Fibroblast of skin of abdomen (primary cell): ENCODE data around the gene ZNF143. TPM values are rescaled to one million over a fixed set of nuclear protein-coding genes. Genes with fewer than 3 reads are reported as not detected.
"Not testable (repeated sequence)": the region's sequence is repeated elsewhere in the genome, so short reads cannot be mapped to it uniquely, and the experiment has no call there.

Source experiments
- DNase-seq: peaks from one replicate; pipeline ENCODE4 v3.0.0-alpha.2; 2013
- polyA plus RNA-seq, 2 experiments: library from polyadenylated mRNA; unstranded; fragments of 120-200 nt; gene quantifications; one replicate each; pipeline ENCODE4 v1.2.1, GENCODE V29; 2013; ENCODE audit not compliant: insufficient read length in 2 of 2

The ZNF143 gene
- polyA plus RNA-seq (2013, experiment 1 of 2; ENCODE audit: insufficient read length): 13.6 TPM
- polyA plus RNA-seq (2013, experiment 2 of 2; ENCODE audit: insufficient read length): 13.4 TPM

- peak; percentile 100 for DNase-seq
Measured at GRCh38 chr11:9460322-9461062, at the start of gene ZNF143. TSS of gene ZNF143 (plus strand) at chr11:9461012. CDS start at chr11:9471309, 10,297 bp downstream.

- DNase-seq: no peak
Measured at GRCh38 chr11:9428706-9429105, 32.1 kb upstream of the ZNF143 start.

DNA sequence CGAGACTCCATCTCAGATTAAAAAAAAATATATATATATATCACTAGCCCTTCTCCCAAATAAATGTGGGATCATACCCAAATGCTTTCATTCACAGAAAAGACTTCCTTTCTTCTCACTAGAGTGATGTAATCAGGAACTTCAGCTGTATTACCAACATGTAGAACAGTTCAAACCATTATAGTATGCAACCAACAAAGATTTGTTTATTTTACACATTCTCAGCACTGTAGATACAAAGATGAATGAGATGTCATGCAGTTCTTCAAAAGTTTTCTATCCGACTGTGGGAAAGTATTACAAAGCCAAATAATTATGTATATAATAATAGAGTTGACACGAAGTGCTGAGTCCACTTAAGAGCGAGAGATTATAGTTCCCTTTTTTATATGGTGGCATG lies 22.2 kb upstream of the ZNF143 start:
- DNase-seq: no peak

DNA sequence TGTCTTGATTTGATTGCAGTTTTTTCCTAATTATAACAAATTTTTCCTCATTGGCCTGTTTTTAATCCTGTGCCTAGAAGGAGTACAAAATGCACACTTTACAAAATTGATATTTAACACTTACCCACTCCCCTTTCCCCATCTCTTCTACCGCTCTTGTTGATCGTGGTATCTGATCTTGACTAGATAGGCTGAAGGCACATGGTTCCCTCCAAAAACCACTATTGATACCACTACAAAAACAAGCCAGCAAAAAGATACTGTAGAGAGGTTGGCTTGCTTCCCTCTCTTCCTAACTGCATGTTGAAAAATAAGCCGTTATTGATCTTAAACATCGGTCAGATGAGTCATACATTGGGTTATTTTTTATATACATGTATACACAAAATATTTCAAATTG lies 14.6 kb upstream of the ZNF143 start:
- no peak for DNase-seq

DNA sequence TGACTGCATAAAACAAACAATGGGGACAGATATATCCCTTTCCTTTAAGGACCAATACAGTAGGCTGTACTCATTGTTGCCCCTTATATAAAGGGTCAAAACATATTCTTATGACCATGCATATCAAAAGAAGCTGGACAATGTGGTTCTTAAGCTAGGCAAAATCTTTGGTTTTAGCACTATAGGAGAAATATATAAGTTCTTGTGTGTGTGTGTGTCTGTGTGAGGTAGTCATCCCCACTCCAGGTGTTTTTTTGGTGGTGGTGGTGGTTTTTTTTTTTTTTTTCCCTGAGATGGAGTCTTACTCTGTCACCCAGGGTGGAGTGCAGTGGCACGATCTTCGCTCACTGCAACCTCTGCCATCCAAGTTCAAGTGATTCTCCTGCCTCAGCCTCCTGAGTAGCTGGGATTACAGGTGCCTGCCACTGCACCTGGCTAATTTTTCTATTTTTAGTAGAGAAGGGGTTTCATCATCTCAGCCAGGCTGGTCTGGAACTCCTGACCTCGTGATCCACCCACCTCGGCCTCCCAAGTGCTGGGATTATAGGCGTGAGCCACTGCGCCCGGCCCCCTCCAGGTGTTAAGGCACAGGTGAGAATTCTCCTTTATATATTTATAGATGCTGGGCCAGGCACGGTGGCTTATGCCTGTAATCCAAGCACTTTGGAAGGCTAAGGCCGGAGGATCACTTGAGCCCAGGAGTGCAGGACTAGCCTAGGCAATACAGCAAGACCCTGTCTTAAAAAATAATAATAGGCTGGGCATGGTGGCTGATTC lies 12.0 kb upstream of the ZNF143 start:
- DNase-seq: no peak

DNA sequence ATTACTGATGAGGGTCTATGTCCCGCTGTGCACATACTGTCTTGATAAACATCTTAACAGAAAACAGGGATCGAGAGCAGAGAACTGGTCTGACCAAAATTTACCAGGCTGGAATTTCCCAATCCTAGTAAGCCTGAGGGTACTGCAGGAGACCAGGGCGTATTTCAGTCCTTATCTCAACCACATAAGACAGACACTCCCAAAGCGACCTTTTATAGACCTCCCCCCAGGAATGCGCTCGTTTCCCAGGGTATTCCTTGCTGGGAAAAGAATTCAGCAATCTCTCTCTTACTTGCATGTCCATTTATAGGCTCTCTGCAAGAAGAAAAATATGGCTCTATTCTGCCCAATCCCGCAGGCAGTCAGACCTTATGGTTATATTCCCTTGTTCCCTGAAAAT lies 8.8 kb upstream of the ZNF143 start:
- not testable (repeated sequence) for DNase-seq

- DNase-seq: no peak
Measured at GRCh38 chr11:9455722-9456121, 5.1 kb upstream of the ZNF143 start.

- peak; percentile 79 for DNase-seq
Measured at GRCh38 chr11:9459667-9460321, 1.0 kb upstream of the ZNF143 start.

DNA sequence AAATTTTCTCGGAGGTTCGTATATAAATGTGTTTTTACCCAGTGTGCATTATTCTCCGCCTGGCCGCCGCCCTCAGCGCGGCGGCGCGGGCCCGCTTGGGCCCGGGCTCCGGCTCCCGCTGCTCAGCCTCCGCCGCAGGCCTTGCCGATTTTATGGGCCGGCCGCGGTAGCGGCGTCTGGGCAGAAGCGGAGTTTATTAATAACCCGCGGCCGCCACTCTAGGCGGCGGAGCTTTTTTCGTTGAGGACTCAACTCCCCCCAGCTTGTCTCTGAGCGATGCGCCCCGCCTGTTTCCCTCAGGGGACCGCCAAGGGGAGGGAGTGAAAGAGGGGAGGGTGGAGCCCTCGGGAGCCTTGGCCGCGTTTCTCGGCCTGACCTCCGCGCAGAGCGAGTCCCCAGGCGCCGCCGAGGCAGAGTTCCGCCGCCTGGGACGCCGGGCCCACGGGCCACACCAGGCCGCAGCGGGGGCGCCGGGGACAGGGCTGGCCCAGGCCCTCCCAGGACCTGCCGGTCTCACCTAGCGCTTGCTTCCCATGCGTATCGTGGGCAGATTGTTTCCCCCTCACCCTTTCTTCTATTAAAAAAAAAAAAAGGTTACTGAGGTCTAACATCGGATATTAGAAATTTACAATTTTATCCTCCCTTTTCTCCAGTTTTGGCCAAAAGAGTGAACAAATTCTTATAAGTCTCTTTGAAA lies 399 bp downstream of the ZNF143 start:
- DNase-seq: peak; percentile 94

GRCh38 chr11:9461760-9462134 lies 935 bp downstream of the ZNF143 start:
- DNase-seq: peak; percentile 22

DNA sequence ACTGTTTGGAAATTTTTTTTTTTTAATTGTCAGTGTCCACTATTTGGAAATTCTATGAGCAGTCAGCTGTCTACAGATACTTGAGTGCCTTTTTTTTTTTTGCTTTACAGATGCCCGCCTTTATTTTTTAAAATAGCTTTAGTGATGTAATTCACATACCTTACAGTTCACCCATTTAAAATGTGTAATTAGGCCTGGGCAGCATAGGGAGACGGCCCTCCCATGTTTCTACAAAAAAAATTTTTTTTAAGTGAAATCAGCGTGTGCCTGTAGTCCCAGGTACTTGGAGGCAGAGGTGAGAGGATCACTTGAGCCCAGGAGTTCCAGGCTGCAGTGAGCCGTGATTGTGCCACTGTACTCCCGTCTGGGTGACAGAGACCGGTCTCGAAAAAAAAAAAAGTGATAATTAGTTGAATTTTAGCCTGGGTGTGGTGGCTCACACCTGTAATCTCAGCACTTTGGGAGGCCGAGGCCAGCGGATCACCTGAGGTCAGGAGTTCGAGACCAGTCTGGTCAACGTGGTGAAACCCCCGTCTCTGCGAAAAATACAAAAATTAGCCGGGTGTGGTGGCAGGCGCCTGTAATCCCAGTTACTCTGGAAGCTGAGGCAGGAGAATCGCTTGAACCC lies 1.5 kb downstream of the ZNF143 start:
- DNase-seq: peak; percentile 33

DNA sequence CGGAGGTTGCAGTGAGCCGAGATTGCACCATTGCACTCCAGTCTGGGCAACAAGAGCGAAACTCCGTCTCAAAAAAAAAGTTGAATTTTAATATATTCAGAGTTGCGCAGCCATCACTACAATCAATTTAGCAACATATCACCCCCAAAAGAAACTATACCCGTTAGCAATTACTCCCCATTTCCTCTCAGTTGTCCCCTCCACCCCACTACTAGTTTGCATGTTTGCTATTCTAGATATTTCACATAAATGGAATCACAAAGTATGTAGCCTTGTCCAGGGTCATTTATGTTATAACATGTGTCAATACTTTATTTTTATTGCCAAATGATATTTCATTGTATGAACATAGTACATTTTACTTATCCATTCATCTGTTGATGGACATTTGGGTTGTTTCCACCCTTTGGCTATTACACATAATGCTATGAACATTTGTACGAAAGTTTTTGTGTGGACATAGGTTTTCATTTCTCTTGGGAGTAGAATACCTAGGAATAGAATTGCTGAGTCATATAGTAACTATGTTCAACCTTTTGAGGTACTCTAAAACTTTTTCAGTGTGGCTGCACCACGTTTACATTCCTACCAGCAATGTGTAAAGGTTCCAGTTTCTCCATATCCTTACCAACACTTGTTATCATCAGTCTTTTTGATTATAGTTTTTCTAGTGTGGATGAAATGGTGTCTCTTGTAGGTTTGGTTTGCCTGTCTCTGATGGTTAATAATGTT lies 2.2 kb downstream of the ZNF143 start:
- peak; percentile 6 for DNase-seq

GRCh38 chr11:9470765-9471164 lies 10.0 kb downstream of the ZNF143 start:
- no peak for DNase-seq

- no peak for DNase-seq
Measured at GRCh38 chr11:9473408-9473807, 12.6 kb downstream of the ZNF143 start.

- no peak for DNase-seq
Measured at GRCh38 chr11:9479899-9480298, 19.1 kb downstream of the ZNF143 start.

DNA sequence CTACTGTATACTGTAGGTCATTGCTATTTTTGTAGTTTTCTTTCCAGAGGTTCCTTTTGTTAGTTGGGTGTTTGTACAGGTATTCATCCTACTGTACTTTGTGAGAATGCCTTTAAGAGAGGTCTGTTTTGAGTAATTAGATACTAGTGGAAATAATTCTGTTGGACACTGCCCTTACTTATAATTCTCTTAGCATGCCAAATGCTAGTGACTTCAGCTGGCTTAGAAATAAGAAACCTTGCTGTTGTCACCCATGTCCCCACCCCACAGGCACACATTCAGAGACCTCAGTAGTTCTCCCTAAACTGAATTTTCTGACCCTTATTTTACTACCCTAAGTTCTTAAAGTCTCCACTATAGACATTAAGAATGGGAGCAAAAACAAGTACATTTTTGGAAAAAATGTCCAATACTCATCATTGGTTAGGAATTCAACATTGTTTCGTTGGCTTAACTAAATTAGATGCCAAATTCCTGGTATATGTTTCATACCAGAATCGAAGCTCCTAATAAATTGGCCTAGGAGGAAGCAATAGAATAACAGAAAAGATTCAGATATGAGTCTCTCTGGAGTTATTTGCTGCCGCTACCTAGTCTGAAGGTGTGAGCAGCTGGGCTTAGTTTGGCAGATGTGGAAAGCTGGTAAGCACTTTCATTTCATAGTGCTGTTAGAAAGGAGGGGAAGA lies 28.4 kb downstream of the ZNF143 start:
- DNase-seq: peak; percentile 84

- DNase-seq: no peak
Measured at GRCh38 chr11:9490376-9490775, 29.6 kb downstream of the ZNF143 start.

DNA sequence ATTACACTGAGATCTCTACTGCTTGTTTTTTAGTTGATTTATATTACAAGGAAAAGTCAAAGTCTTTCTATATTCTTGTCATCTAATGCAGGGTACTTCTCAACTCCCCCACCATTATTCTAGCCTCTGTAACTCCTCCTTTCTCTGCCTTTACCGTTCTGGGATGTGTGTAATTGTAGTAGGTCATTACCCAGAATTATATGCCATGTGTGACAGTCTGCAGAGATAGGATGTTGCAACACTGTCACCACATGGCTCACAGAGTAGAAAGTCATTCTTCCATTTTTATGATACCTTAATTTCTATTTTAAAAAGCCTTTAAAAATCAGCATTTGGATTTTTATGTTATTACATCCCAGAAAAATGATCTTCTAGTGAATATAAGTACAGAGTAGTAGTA lies 32.7 kb downstream of the ZNF143 start:
- no peak for DNase-seq

- no peak for DNase-seq
Measured at GRCh38 chr11:9494316-9494715, 33.5 kb downstream of the ZNF143 start.

GRCh38 chr11:9495803-9496514 lies 35.1 kb downstream of the ZNF143 start:
- no peak for DNase-seq
